Left lung (tissue), 10 donors: ENCODE data around the gene DISC1. TPM values are rescaled to one million over a fixed set of nuclear protein-coding genes. Genes with fewer than 3 reads are reported as not detected.

Source experiments
- ATAC-seq: fragments of 200-7000 bp; cut with Tn5 transposase; one replicate; pipeline ENCODE4 v1.9.1; 2020; ENCODE audit warnings: moderate library complexity
- DNase-seq, 4 donors: peaks; one replicate each; pipeline ENCODE4 v3.0.0-alpha.2; 2013 to 2020
- H3K27ac ChIP-seq, 2 donors: fragments of 200-600 bp; sonication (generic) in 1 of 2; one replicate each; pipeline versions ENCODE4 v1.5.0 to v1.8.0; 2020 to 2021
- H3K27me3 ChIP-seq, 2 donors: fragments of 200-600 bp; sonication (generic) in 1 of 2; one replicate each; pipeline versions ENCODE4 v1.5.0 to v1.8.0; 2020 to 2021
- H3K36me3 ChIP-seq, 2 donors: fragments of 200-600 bp; sonication (generic) in 1 of 2; one replicate each; pipeline versions ENCODE4 v1.5.0 to v1.8.0; 2020 to 2021
- H3K4me1 ChIP-seq, 2 donors: fragments of 200-600 bp; one replicate each; pipeline ENCODE4 v1.8.0; 2021
- H3K4me3 ChIP-seq, 2 donors: fragments of 200-600 bp; sonication (generic) in 1 of 2; one replicate each; pipeline versions ENCODE4 v1.5.0 to v1.8.0; 2020 to 2021; ENCODE audit warnings: mild to moderate bottlenecking in 1 of 2
- H3K9me3 ChIP-seq, 2 donors: fragments of 200-600 bp; sonication (generic) in 1 of 2; one replicate each; pipeline versions ENCODE4 v1.5.0 to v1.8.0; 2020 to 2021
- intact Hi-C, 2 donors: fragments of 100-400 bp; cut with DNase I; formaldehyde crosslinking; loops; one replicate each; pipeline versions ENCODE4 v1.11.2 to v1.14.2; 2022
- polyA plus RNA-seq, 6 donors: library from polyadenylated mRNA; unstranded; fragments of 120-200 nt; gene quantifications; one replicate each; pipeline ENCODE4 v1.2.1, GENCODE V29; 2013; ENCODE audit not compliant: insufficient read length in 6 of 6
- total RNA-seq, 2 donors: library from RNA; stranded (reverse); fragmentation: NEBNext Ultra II Directional; extraction: Animal tissue kit (Norgen Biotek cat#: 25700); gene quantifications; one replicate each; pipeline ENCODE4 v1.2.1, GENCODE V29; 2021
- TF ChIP-seq, protein P1 (sequence below), 2 donors: fragments of 200-600 bp; sonication (generic) in 1 of 2; IDR thresholded peaks; one replicate each; pipeline versions ENCODE4 v1.5.0 to v1.8.0; 2021; ENCODE audit warnings: antibody characterized with exemption in 2 of 2
- donor health status: DM: no; HTN: yes; CAD: no.
- donor health status: DM: no; HTN: no; CAD: no.

The DISC1 gene
- total and polyA plus RNA-seq, 8 donors: 3.9 to 11.7 (median 10.5) TPM

DNA sequence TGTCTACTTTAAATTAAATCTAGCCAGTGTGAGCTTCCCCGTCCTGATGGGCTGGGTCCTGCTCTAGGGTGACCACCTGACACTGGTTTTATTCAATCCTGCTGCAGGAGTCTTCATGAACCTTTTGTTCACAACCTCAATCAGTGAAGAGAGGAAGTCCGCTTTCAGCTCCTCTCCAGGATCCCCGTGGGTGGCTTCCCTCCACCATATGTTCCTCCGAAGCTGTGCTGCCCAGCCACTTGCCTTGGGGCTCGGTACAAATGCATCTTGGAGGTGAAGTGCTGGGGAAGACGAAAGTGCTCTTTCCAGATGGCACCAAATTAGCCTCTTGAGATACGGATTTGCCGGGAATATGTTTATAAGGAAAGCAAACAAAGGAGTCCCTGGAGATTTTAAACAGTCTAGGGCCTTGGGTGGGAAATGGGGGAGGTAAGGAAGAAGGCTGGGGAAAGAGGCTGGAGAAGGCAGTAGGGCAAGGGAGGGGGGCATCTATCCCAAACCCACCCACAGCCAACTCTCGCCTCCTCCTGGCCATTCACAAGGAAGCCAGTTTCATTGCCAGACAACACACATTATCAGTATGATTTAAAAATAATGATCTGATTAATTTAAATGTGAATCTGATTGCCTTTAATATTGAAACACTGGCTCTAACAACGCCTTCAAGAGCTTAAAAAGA, 430.8 kb downstream of the DISC1 start:
- Histone ChIP-seq H3K27ac (no peak overlapping the region), H3K4me3 (no peak overlapping the region), H3K36me3 (no peaks in the 10 kb centered on the region), H3K27me3 (no peaks in the 10 kb centered on the region), H3K4me1 (no peaks in the 10 kb centered on the region), H3K9me3 (no peaks in the 10 kb centered on the region)
- ATAC-seq (no peak), DNase-seq (no peak)
- intact Hi-C loops: no loop called here
- TF ChIP-seq, protein P1, sequence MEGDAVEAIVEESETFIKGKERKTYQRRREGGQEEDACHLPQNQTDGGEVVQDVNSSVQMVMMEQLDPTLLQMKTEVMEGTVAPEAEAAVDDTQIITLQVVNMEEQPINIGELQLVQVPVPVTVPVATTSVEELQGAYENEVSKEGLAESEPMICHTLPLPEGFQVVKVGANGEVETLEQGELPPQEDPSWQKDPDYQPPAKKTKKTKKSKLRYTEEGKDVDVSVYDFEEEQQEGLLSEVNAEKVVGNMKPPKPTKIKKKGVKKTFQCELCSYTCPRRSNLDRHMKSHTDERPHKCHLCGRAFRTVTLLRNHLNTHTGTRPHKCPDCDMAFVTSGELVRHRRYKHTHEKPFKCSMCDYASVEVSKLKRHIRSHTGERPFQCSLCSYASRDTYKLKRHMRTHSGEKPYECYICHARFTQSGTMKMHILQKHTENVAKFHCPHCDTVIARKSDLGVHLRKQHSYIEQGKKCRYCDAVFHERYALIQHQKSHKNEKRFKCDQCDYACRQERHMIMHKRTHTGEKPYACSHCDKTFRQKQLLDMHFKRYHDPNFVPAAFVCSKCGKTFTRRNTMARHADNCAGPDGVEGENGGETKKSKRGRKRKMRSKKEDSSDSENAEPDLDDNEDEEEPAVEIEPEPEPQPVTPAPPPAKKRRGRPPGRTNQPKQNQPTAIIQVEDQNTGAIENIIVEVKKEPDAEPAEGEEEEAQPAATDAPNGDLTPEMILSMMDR (IDR thresholded peaks at IDR 0.05): no peak

DNA sequence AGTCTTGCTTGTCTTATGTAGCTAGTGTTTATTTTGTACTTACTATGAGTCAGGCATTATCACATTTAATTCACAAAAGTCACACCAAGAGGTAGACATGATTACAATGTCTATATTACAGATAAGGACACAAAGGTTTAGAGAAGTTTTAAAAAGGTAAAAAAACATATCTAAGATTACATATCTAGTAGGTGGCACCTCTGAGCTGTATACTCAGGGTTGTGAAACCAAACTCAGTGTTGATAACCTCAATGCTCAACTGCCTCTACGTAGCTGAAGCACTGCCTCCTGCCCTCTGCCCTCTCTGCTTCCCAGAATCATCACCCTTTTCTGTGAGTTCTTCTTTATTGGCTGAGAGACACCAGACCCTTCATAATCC, 431.3 kb downstream of the DISC1 start:
- ATAC-seq (no peak), DNase-seq (no peak)
- intact Hi-C loops: no loop called here
- no peak overlapping the region for H3K4me3 ChIP-seq
- no peaks in the 10 kb centered on the region for H3K36me3 ChIP-seq
- H3K27me3 ChIP-seq: no peaks in the 10 kb centered on the region
- no peaks in the 10 kb centered on the region for H3K9me3 ChIP-seq
- no peaks in the 10 kb centered on the region for H3K4me1 ChIP-seq
- H3K27ac ChIP-seq: no peak overlapping the region
- TF ChIP-seq, protein P1 (IDR thresholded peaks at IDR 0.05): no peak

DNA sequence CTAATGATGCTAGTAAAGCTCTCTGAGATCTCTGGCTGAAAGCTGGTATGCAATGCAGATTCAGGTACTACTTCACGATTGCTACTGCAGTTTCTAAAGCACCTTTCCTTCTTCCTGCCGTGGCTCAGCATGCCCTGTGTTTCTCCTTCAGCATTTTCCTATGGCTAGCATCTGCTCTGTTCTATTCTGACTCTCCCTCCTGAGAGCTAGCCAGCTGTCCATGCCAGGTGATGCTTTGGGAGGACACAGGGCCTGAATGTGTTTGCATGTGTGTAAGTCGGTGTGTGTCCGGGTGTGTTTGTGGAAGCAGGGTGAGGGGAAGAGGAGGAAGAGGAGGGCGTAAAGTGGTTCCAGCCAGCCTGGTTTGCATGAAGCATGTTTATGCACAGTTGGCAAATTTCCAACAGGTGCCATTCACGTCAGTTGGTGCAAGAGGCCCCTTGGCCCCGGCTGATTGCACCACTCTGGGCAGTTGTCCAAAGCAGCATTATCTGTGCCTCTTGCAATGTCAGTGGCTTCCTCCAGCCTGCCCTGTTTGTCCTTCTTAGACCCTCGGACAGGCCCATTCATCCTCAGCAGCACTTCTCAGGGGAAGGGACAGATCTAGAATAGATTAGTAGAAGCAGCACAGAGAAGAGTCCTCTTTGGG, 433.3 kb downstream of the DISC1 start:
- no peaks in the 10 kb centered on the region for H3K27me3 ChIP-seq
- H3K9me3 ChIP-seq: no peaks in the 10 kb centered on the region
- TF ChIP-seq, protein P1 (IDR thresholded peaks at IDR 0.05): no peak
- ATAC-seq (no peak), DNase-seq (no peak)
- no peak overlapping the region for H3K27ac ChIP-seq
- no peaks in the 10 kb centered on the region for H3K36me3 ChIP-seq
- intact Hi-C loops: no loop called here
- no peaks in the 10 kb centered on the region for H3K4me1 ChIP-seq
- H3K4me3 ChIP-seq: no peak overlapping the region

DNA sequence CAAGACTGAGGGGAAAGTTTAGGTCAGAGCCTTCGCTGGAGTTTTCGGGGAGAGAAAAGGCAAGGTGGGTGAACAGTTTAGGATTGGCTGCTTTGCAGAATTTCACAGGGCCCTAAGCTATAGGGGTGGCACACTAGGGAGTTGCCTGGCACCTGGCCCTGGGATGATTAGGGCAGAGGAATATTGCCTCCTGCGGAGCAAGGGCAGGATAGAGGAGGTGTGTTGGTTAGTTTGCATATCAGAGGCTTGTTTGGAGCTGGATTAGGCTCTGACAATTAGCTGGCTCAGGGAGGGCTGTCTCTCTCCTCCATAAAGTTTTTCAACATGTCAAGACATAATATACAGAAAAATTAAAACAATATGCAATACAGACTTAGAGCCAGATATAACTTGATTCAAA, 436.4 kb downstream of the DISC1 start:
- TF ChIP-seq, protein P1 (IDR thresholded peaks at IDR 0.05): no peak
- DNase-seq (no peak), ATAC-seq (no peak)
- intact Hi-C loops: no loop called here
- Histone ChIP-seq H3K4me1 (no peaks in the 10 kb centered on the region), H3K27ac (no peak overlapping the region), H3K9me3 (no peaks in the 10 kb centered on the region), H3K27me3 (no peaks in the 10 kb centered on the region), H3K4me3 (no peak overlapping the region), H3K36me3 (no peaks in the 10 kb centered on the region)

DNA sequence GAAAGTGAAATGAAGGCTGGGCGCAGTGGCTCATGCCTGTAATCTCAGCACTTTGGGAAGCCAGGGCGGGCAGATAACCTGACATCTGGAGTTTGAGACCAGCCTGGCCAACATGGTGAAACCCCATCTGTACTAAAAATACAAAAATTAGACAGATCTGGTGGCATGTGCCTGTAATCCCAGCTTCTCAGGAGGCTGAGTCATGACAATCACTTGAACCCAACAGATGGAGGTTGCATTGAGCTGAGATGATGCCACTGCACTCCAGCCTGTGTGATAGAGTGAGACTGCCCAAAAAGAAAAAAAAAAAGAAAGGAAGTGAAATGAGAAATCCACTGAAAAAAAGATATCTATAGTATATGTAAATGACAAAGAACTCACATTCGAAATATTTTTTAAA, 439.9 kb downstream of the DISC1 start:
- DNase-seq (no peak), ATAC-seq (no peak)
- Histone ChIP-seq H3K4me3 (no peak overlapping the region), H3K27me3 (no peaks in the 10 kb centered on the region), H3K36me3 (no peaks in the 10 kb centered on the region), H3K27ac (no peak overlapping the region), H3K4me1 (no peaks in the 10 kb centered on the region), H3K9me3 (peaks cover 0 to 3% of the 10 kb centered on the region in 2 donors)
- TF ChIP-seq, protein P1 (IDR thresholded peaks at IDR 0.05): no peak
- intact Hi-C loops: no loop called here
